SK-N-MC (cell line): ENCODE measurements around the gene CDC25B.
A peak's percentile ranks its signal among the peaks of the same experiment; 100 is the strongest.
"Not testable (repeated sequence)": the region's sequence is repeated elsewhere in the genome, so short reads cannot be mapped to it uniquely, and the experiment has no call there.

ENCODE experiments used
- DNase-seq: peaks from one replicate; pipeline ENCODE4 v3.0.0-alpha.2; 2011; ENCODE audit warnings: low read depth, low spot score
- H3K27ac ChIP-seq: fragments of 200-600 bp; sonication (generic); 2 replicates; pipeline ENCODE4 v1.5.1; 2016; ENCODE audit warnings: mixed run types
- H3K36me3 ChIP-seq: fragments of 200-600 bp; sonication (generic); 2 replicates; pipeline ENCODE4 v1.6.1; 2017; ENCODE audit warnings: antibody characterized with exemption, low read length, mixed read lengths; ENCODE audit not compliant: insufficient read depth
- H3K4me3 ChIP-seq: fragments of 200-600 bp; sonication (generic); 2 replicates; pipeline ENCODE4 v1.5.1; 2016
- H3K9ac ChIP-seq: fragments of 200-600 bp; sonication (generic); 2 replicates; pipeline ENCODE4 v1.8.0; 2017; ENCODE audit warnings: mixed run types, mixed read lengths; ENCODE audit not compliant: insufficient read length
- H3K9me3 ChIP-seq: fragments of 200-600 bp; sonication (generic); 2 replicates; pipeline ENCODE4 v1.6.1; 2017; ENCODE audit warnings: low read depth, mild to moderate bottlenecking, antibody characterized with exemption, low read length, moderate library complexity, mixed read lengths
- EZH2 ChIP-seq: fragments of 200-600 bp; sonication (generic); IDR thresholded peaks from one replicate; pipeline ENCODE4 v1.6.1; 2017; ENCODE audit warnings: antibody characterized with exemption
- FOXP2 ChIP-seq: optimal IDR thresholded peaks from 2 replicates; pipeline ENCODE3; 2011; ENCODE audit warnings: mild to moderate bottlenecking, moderate library complexity; ENCODE audit not compliant: insufficient read depth; ENCODE audit errors: extremely low read length, control extremely low read depth
- POLR2AphosphoS5 ChIP-seq: IDR thresholded peaks from 2 replicates; pipeline ENCODE4 v1.6.1; 2012; ENCODE audit warnings: mild to moderate bottlenecking, low read depth, low read length, borderline replicate concordance

The CDC25B gene

GRCh38 chr20:3821996-3822395, 25.9 kb downstream of the CDC25B start:
- H3K36me3 ChIP-seq = peaks cover 38% of the 10 kb centered on the region
- no peak overlapping the region for H3K9ac ChIP-seq
- H3K27ac ChIP-seq = no peak overlapping the region
- H3K9me3 ChIP-seq = no peaks in the 10 kb centered on the region
- no peak overlapping the region for H3K4me3 ChIP-seq
- DNase-seq = no peak
- TF ChIP-seq EZH2 (no peak), FOXP2 (no peak), POLR2AphosphoS5 (no peak)

- no peak for TF ChIP-seq EZH2
- TF ChIP-seq FOXP2 = no peak
- TF ChIP-seq POLR2AphosphoS5 = no peak
- peaks cover 42% of the 10 kb centered on the region for H3K36me3 ChIP-seq
These were observed 27.8 kb downstream of the CDC25B start for GRCh38 chr20:3823881-3824280.

GRCh38 chr20:3825526-3825925, 29.4 kb downstream of the CDC25B start:
- H3K9ac ChIP-seq = no peak overlapping the region
- no peak for DNase-seq
- H3K4me3 ChIP-seq = no peak overlapping the region
- H3K27ac ChIP-seq = no peak overlapping the region
- no peaks in the 10 kb centered on the region for H3K9me3 ChIP-seq
- no peak for TF ChIP-seq FOXP2
- TF ChIP-seq POLR2AphosphoS5 = no peak
- no peak for TF ChIP-seq EZH2
- peaks cover 42% of the 10 kb centered on the region for H3K36me3 ChIP-seq

More at GRCh38 chr20:3823881-3824280, 27.8 kb downstream of the CDC25B start:
- Histone ChIP-seq H3K9me3 (no peaks in the 10 kb centered on the region), H3K27ac (no peak overlapping the region), H3K9ac (no peak overlapping the region), H3K4me3 (no peak overlapping the region)
- no peak for DNase-seq

- no peak for DNase-seq
- no peaks in the 10 kb centered on the region for H3K9me3 ChIP-seq
- TF ChIP-seq EZH2 (no peak), FOXP2 (no peak), POLR2AphosphoS5 (no peak)
- H3K27ac ChIP-seq = no peak overlapping the region
- H3K9ac ChIP-seq = no peak overlapping the region
- H3K36me3 ChIP-seq = peaks cover 42% of the 10 kb centered on the region
- no peak overlapping the region for H3K4me3 ChIP-seq
These were observed 30.3 kb downstream of the CDC25B start for GRCh38 chr20:3826420-3826819.

- Histone ChIP-seq H3K9ac (no peak overlapping the region), H3K4me3 (no peak overlapping the region), H3K27ac (no peak overlapping the region), H3K36me3 (peaks cover 22% of the 10 kb centered on the region; the same call in 1 of the 2 replicates), H3K9me3 (no peaks in the 10 kb centered on the region)
- DNase-seq = no peak
- no peak for TF ChIP-seq POLR2AphosphoS5
- no peak for TF ChIP-seq EZH2
- TF ChIP-seq FOXP2 = no peak
These were observed 32.7 kb downstream of the CDC25B start for GRCh38 chr20:3828798-3829197.

- not testable (repeated sequence) for H3K9me3 ChIP-seq, DNase-seq, H3K27ac ChIP-seq, H3K9ac ChIP-seq, H3K4me3 ChIP-seq
- peaks cover 11% of the 10 kb centered on the region; the same call in 1 of the 2 replicates for H3K36me3 ChIP-seq
These were observed 33.8 kb downstream of the CDC25B start for GRCh38 chr20:3829891-3830290.

- no peak for DNase-seq
- H3K4me3 ChIP-seq = no peak overlapping the region
- H3K9ac ChIP-seq = no peak overlapping the region
- TF ChIP-seq POLR2AphosphoS5 (no peak), EZH2 (no peak), FOXP2 (no peak)
- no peaks in the 10 kb centered on the region for H3K9me3 ChIP-seq
- peaks cover 5% of the 10 kb centered on the region; the same call in 1 of the 2 replicates for H3K36me3 ChIP-seq
- no peak overlapping the region for H3K27ac ChIP-seq
These were observed 40.0 kb downstream of the CDC25B start for GRCh38 chr20:3836132-3836531.

- no peak for TF ChIP-seq EZH2
- TF ChIP-seq FOXP2 = no peak
- TF ChIP-seq POLR2AphosphoS5 = no peak
- no peak for DNase-seq
- peaks cover 5% of the 10 kb centered on the region; the same call in 1 of the 2 replicates for H3K36me3 ChIP-seq
- H3K27ac ChIP-seq = peak overlapping the region; percentile 7
- no peak overlapping the region for H3K9ac ChIP-seq
- no peak overlapping the region for H3K4me3 ChIP-seq
- no peaks in the 10 kb centered on the region for H3K9me3 ChIP-seq
These were observed 43.2 kb downstream of the CDC25B start for GRCh38 chr20:3839328-3839727.

- not testable (repeated sequence) for H3K9me3 ChIP-seq, H3K36me3 ChIP-seq, H3K27ac ChIP-seq, H3K4me3 ChIP-seq, DNase-seq, H3K9ac ChIP-seq
These were observed 44.1 kb downstream of the CDC25B start for GRCh38 chr20:3840201-3840600.
